Measurements from ENCODE around the gene CCDC90B.

DNA sequence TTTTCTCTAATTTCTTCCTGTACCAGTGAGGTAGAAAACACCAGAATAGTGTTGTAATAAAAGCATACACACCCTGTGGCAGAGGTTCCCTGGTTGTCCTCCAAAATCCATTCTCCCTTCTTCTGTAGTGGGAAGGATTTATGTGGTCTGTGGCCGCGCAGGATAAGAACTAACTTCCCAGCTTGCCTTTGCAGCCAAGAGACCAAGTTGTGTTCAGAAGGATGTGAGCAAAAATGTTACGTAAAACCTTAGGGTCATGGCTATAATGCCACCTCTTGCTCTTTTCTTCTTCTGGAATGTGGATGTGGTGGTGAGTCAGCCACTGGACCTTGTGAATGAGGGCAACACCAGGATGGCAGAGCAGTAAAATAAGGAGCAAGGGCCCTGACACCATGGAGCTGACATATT lies 28.4 kb downstream of the CCDC90B start:
- TF ChIP-seq RAD21 (IDR thresholded peaks at IDR 0.05; ENCODE audit: insufficient read depth, low read depth, low read length) (no peak), YY1 (IDR thresholded peaks at IDR 0.05; ENCODE audit: low read depth, low read length) (no peak), EZH2 (IDR thresholded peaks at IDR 0.05; ENCODE audit: borderline replicate concordance, control insufficient read depth, low read depth, low read length) (no peak), TCF7 (IDR thresholded peaks at IDR 0.05; ENCODE audit: borderline replicate concordance) (no peak), POLR2A (IDR thresholded peaks at IDR 0.05; ENCODE audit: low read depth, low read length) (no peak), POLR2AphosphoS5 (IDR thresholded peaks at IDR 0.05; ENCODE audit: low read length) (no peak), SIN3A (IDR thresholded peaks at IDR 0.05; ENCODE audit: low read depth, low read length) (no peak), LARP7 (IDR thresholded peaks at IDR 0.05) (no peak), EP300 (IDR thresholded peaks at IDR 0.05; ENCODE audit: borderline replicate concordance in 1 of 2, control insufficient read depth in 1 of 2, low read depth in 2 of 2, low read length in 2 of 2) (no peak)
- TF ChIP-seq, protein P1, sequence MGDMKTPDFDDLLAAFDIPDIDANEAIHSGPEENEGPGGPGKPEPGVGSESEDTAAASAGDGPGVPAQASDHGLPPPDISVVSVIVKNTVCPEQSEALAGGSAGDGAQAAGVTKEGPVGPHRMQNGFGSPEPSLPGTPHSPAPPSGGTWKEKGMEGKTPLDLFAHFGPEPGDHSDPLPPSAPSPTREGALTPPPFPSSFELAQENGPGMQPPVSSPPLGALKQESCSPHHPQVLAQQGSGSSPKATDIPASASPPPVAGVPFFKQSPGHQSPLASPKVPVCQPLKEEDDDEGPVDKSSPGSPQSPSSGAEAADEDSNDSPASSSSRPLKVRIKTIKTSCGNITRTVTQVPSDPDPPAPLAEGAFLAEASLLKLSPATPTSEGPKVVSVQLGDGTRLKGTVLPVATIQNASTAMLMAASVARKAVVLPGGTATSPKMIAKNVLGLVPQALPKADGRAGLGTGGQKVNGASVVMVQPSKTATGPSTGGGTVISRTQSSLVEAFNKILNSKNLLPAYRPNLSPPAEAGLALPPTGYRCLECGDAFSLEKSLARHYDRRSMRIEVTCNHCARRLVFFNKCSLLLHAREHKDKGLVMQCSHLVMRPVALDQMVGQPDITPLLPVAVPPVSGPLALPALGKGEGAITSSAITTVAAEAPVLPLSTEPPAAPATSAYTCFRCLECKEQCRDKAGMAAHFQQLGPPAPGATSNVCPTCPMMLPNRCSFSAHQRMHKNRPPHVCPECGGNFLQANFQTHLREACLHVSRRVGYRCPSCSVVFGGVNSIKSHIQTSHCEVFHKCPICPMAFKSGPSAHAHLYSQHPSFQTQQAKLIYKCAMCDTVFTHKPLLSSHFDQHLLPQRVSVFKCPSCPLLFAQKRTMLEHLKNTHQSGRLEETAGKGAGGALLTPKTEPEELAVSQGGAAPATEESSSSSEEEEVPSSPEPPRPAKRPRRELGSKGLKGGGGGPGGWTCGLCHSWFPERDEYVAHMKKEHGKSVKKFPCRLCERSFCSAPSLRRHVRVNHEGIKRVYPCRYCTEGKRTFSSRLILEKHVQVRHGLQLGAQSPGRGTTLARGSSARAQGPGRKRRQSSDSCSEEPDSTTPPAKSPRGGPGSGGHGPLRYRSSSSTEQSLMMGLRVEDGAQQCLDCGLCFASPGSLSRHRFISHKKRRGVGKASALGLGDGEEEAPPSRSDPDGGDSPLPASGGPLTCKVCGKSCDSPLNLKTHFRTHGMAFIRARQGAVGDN (IDR thresholded peaks at IDR 0.05): no peak
- TF ChIP-seq, protein P2, sequence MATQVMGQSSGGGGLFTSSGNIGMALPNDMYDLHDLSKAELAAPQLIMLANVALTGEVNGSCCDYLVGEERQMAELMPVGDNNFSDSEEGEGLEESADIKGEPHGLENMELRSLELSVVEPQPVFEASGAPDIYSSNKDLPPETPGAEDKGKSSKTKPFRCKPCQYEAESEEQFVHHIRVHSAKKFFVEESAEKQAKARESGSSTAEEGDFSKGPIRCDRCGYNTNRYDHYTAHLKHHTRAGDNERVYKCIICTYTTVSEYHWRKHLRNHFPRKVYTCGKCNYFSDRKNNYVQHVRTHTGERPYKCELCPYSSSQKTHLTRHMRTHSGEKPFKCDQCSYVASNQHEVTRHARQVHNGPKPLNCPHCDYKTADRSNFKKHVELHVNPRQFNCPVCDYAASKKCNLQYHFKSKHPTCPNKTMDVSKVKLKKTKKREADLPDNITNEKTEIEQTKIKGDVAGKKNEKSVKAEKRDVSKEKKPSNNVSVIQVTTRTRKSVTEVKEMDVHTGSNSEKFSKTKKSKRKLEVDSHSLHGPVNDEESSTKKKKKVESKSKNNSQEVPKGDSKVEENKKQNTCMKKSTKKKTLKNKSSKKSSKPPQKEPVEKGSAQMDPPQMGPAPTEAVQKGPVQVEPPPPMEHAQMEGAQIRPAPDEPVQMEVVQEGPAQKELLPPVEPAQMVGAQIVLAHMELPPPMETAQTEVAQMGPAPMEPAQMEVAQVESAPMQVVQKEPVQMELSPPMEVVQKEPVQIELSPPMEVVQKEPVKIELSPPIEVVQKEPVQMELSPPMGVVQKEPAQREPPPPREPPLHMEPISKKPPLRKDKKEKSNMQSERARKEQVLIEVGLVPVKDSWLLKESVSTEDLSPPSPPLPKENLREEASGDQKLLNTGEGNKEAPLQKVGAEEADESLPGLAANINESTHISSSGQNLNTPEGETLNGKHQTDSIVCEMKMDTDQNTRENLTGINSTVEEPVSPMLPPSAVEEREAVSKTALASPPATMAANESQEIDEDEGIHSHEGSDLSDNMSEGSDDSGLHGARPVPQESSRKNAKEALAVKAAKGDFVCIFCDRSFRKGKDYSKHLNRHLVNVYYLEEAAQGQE (IDR thresholded peaks at IDR 0.05; ENCODE audit: low read depth, low read length): no peak
- TF ChIP-seq, protein P3, sequence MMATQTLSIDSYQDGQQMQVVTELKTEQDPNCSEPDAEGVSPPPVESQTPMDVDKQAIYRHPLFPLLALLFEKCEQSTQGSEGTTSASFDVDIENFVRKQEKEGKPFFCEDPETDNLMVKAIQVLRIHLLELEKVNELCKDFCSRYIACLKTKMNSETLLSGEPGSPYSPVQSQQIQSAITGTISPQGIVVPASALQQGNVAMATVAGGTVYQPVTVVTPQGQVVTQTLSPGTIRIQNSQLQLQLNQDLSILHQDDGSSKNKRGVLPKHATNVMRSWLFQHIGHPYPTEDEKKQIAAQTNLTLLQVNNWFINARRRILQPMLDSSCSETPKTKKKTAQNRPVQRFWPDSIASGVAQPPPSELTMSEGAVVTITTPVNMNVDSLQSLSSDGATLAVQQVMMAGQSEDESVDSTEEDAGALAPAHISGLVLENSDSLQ (IDR thresholded peaks at IDR 0.05): no peak
- TF ChIP-seq, protein P4, sequence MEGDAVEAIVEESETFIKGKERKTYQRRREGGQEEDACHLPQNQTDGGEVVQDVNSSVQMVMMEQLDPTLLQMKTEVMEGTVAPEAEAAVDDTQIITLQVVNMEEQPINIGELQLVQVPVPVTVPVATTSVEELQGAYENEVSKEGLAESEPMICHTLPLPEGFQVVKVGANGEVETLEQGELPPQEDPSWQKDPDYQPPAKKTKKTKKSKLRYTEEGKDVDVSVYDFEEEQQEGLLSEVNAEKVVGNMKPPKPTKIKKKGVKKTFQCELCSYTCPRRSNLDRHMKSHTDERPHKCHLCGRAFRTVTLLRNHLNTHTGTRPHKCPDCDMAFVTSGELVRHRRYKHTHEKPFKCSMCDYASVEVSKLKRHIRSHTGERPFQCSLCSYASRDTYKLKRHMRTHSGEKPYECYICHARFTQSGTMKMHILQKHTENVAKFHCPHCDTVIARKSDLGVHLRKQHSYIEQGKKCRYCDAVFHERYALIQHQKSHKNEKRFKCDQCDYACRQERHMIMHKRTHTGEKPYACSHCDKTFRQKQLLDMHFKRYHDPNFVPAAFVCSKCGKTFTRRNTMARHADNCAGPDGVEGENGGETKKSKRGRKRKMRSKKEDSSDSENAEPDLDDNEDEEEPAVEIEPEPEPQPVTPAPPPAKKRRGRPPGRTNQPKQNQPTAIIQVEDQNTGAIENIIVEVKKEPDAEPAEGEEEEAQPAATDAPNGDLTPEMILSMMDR (IDR thresholded peaks at IDR 0.05 in 2 of 3, conservative IDR thresholded peaks at IDR 0.05 in 1 of 3; ENCODE audit: control insufficient read depth in 2 of 3, extremely low read depth in 1 of 3, insufficient read depth in 1 of 3, low read depth in 3 of 3, low read length in 3 of 3): no peak
